ENCODE measurements around the gene STEEP1. TPM values are rescaled to one million over a fixed set of nuclear protein-coding genes. Genes with fewer than 3 reads are reported as not detected.

STEEP1 gene
- total and polyA plus RNA-seq, 7 donors: 16.8 to 30.3 (median 21.7) TPM

GRCh38 chrX:119492463-119492862 is 72.7 kb downstream of the STEEP1 start:
- no peaks in the 10 kb centered on the region for H3K27me3 ChIP-seq
- 91 to 94% methylated on average over 2 of the region's 2 CpGs for WGBS, 2 donors
- intact Hi-C loops (cut with DNase I): no loop called here
- no peak overlapping the region for H3K27ac ChIP-seq
- H3K4me3 ChIP-seq: no peak overlapping the region
- no peaks in the 10 kb centered on the region for H3K36me3 ChIP-seq
- H3K9me3 ChIP-seq: no peaks in the 10 kb centered on the region
- H3K4me1 ChIP-seq: no peaks in the 10 kb centered on the region
- no peak for TF ChIP-seq CTCF (IDR thresholded peaks at IDR 0.05)
- TF ChIP-seq POLR2A (IDR thresholded peaks at IDR 0.05): no peak
- no peak for TF ChIP-seq EP300 (IDR thresholded peaks at IDR 0.05)
- TF ChIP-seq POLR2AphosphoS5 (IDR thresholded peaks at IDR 0.05): no peak
- DNase-seq: peak; percentile 17

GRCh38 chrX:119489212-119490074 is 75.8 kb downstream of the STEEP1 start:
- 56 to 82% methylated on average over 13 of the region's 13 CpGs for WGBS, 2 donors
- TF ChIP-seq CTCF (IDR thresholded peaks at IDR 0.05): no peak
- TF ChIP-seq POLR2A (IDR thresholded peaks at IDR 0.05): no peak
- no peak for TF ChIP-seq POLR2AphosphoS5 (IDR thresholded peaks at IDR 0.05)
- TF ChIP-seq EP300 (IDR thresholded peaks at IDR 0.05): no peak
- no peaks in the 10 kb centered on the region for H3K4me1 ChIP-seq
- intact Hi-C loops (cut with DNase I): loop anchor here (2.0 to 10.0 kb wide), 2 partner anchors 23 to 85 kb away; partner anchors contain the start of gene UBE2A
- H3K4me3 ChIP-seq: no peak overlapping the region
- DNase-seq: peak; percentile 10
- no peak overlapping the region for H3K27ac ChIP-seq
- no peaks in the 10 kb centered on the region for H3K27me3 ChIP-seq
- no peaks in the 10 kb centered on the region for H3K36me3 ChIP-seq
- no peaks in the 10 kb centered on the region for H3K9me3 ChIP-seq

- Histone ChIP-seq H3K27ac (no peak overlapping the region), H3K9me3 (no peaks in the 10 kb centered on the region), H3K4me1 (no peaks in the 10 kb centered on the region), H3K4me3 (no peak overlapping the region), H3K36me3 (no peaks in the 10 kb centered on the region), H3K27me3 (no peaks in the 10 kb centered on the region)
- WGBS, 2 donors: 5 to 14% methylated on average over 8 of the region's 8 CpGs
- peak; percentile 66 for DNase-seq
- TF ChIP-seq CTCF (IDR thresholded peaks at IDR 0.05) (peak in 3 of 4 experiments; percentile 16 to 55 (median 34)), EP300 (IDR thresholded peaks at IDR 0.05) (no peak), POLR2AphosphoS5 (IDR thresholded peaks at IDR 0.05) (no peak), POLR2A (IDR thresholded peaks at IDR 0.05) (no peak)
- intact Hi-C loops (cut with DNase I): loop anchor here (2.0 to 10.0 kb wide), 2 partner anchors 24 to 86 kb away; partner anchors contain the start of gene UBE2A
Measured at GRCh38 chrX:119488749-119489148, 76.5 kb downstream of the STEEP1 start.

Other genes with a start within 250 kb of the STEEP1 start
- gene SLC25A43, start 166.1 kb downstream of the STEEP1 start, total RNA-seq: 10 to 100 TPM in 2 of 4 donors, 1 to 10 TPM in 2; 5.3 to 16.1 (median 9.7) TPM
- 10 to 100 TPM; 16.2 to 39.5 (median 24.6) TPM for gene SLC25A43, start 166.1 kb downstream of the STEEP1 start, polyA plus RNA-seq
- 100 to 1,000 TPM; 269 to 356 (median 336) TPM for gene SLC25A5, start 97.0 kb downstream of the STEEP1 start, total RNA-seq
- gene SLC25A5, start 97.0 kb downstream of the STEEP1 start, polyA plus RNA-seq: 1,000 to 10,000 TPM in 2 of 3 donors, 100 to 1,000 TPM in 1; 934 to 2,420 (median 1,374) TPM
- gene UBE2A, start 9.2 kb upstream of the STEEP1 start, total RNA-seq: 10 to 100 TPM; 26.7 to 51.7 (median 43.1) TPM
- 100 to 1,000 TPM in 1 of 3 donors, 10 to 100 TPM in 2; 71.1 to 228 (median 93.1) TPM for gene UBE2A, start 9.2 kb upstream of the STEEP1 start, polyA plus RNA-seq
- 1 to 10 TPM; 4.8 to 6.1 (median 5.0) TPM for gene NKRF, start 41.0 kb upstream of the STEEP1 start, total RNA-seq
- 1 to 10 TPM; 2.4 to 5.3 (median 2.5) TPM for gene NKRF, start 41.0 kb upstream of the STEEP1 start, polyA plus RNA-seq
- 100 to 1,000 TPM in 1 of 4 donors, 10 to 100 TPM in 3; 48.2 to 103 (median 69.4) TPM for gene SEPTIN6, start 127.8 kb upstream of the STEEP1 start, total RNA-seq
- 10 to 100 TPM in 1 of 3 donors, 1 to 10 TPM in 2; 5.3 to 32.5 (median 6.0) TPM for gene SEPTIN6, start 127.8 kb upstream of the STEEP1 start, polyA plus RNA-seq
- under 1 TPM in 1 of 4 donors, not detected in 3; 0.54 TPM for gene SOWAHD, start 193.2 kb upstream of the STEEP1 start, total RNA-seq
- gene SOWAHD, start 193.2 kb upstream of the STEEP1 start, polyA plus RNA-seq: 1 to 10 TPM; 3.0 to 5.3 (median 3.6) TPM
- gene RPL39, start 226.2 kb upstream of the STEEP1 start, total RNA-seq: 1,000 to 10,000 TPM; 1,495 to 7,662 (median 5,013) TPM
- over 10,000 TPM in 1 of 3 donors, 1,000 to 10,000 TPM in 2; 6,879 to 11,369 (median 6,972) TPM for gene RPL39, start 226.2 kb upstream of the STEEP1 start, polyA plus RNA-seq